GM23338 (cell line): Measurements from ENCODE around the gene BAD. TPM values are rescaled to one million over a fixed set of nuclear protein-coding genes. Genes with fewer than 3 reads are reported as not detected.

ENCODE experiments used
- ATAC-seq: fragments of 200-7000 bp; cut with Tn5 transposase; 3 replicates; pipeline ENCODE4 v1.9.1; 2020
- DNase-seq: peaks from one replicate; pipeline ENCODE4 v3.0.0-alpha.2; 2015; ENCODE audit warnings: low spot score
- H2AFZ ChIP-seq: fragments of 200-600 bp; sonication (generic); 2 replicates; pipeline ENCODE4 v1.8.0; 2016; ENCODE audit warnings: antibody characterized with exemption, mild to moderate bottlenecking, moderate library complexity
- H3F3A ChIP-seq: fragments of 200-600 bp; sonication (generic); replicated peaks from 2 replicates; pipeline ENCODE4 v1.8.0; 2017; ENCODE audit warnings: antibody characterized with exemption, mixed run types, low read depth
- H3K27ac ChIP-seq: fragments of 200-600 bp; sonication (generic); 2 replicates; pipeline ENCODE4 v1.6.1; 2016; ENCODE audit warnings: low read depth
- H3K27me3 ChIP-seq: fragments of 200-600 bp; sonication (generic); 2 replicates; pipeline ENCODE4 v1.8.0; 2016; ENCODE audit warnings: mild to moderate bottlenecking, mixed run types, moderate library complexity; ENCODE audit not compliant: insufficient read depth
- H3K36me3 ChIP-seq: fragments of 200-600 bp; sonication (generic); 2 replicates; pipeline ENCODE4 v1.8.0; 2016; ENCODE audit warnings: mild to moderate bottlenecking; ENCODE audit not compliant: insufficient read depth
- H3K4me1 ChIP-seq: fragments of 200-600 bp; sonication (generic); 2 replicates; pipeline ENCODE4 v1.8.0; 2016; ENCODE audit warnings: mild to moderate bottlenecking, moderate library complexity; ENCODE audit not compliant: insufficient read depth
- H3K4me2 ChIP-seq: fragments of 200-600 bp; sonication (generic); 2 replicates; pipeline ENCODE4 v1.7.1; 2017; ENCODE audit warnings: mixed run types
- H3K4me3 ChIP-seq: fragments of 200-600 bp; sonication (generic); 2 replicates; pipeline ENCODE4 v1.6.1; 2016; ENCODE audit warnings: mixed run types
- H3K79me2 ChIP-seq: fragments of 200-600 bp; sonication (generic); replicated peaks from 2 replicates; pipeline ENCODE4 v1.8.0; 2017; ENCODE audit warnings: mild to moderate bottlenecking; ENCODE audit not compliant: insufficient read depth
- H3K9me2 ChIP-seq: fragments of 200-600 bp; sonication (generic); 2 replicates; pipeline ENCODE4 v1.8.0; 2017; ENCODE audit not compliant: insufficient read depth
- H4K20me1 ChIP-seq: fragments of 200-600 bp; sonication (generic); replicated peaks from 2 replicates; pipeline ENCODE4 v1.8.0; 2017; ENCODE audit warnings: mild to moderate bottlenecking; ENCODE audit not compliant: insufficient read depth
- H3K27ac Mint-ChIP-seq: 2 replicates; pipeline ENCODE4 v1.8.0; 2020; ENCODE audit warnings: inconsistent platforms, mild to moderate bottlenecking, moderate library complexity, mixed read lengths
- H3K27me3 Mint-ChIP-seq: 3 replicates; pipeline ENCODE4 v1.8.0; 2022; ENCODE audit warnings: low read depth, mild to moderate bottlenecking, moderate library complexity, mixed read lengths, inconsistent platforms; ENCODE audit not compliant: insufficient read depth, poor library complexity
- H3K36me3 Mint-ChIP-seq: 3 replicates; pipeline ENCODE4 v1.8.0; 2021; ENCODE audit warnings: low read depth, mild to moderate bottlenecking, inconsistent platforms, moderate library complexity, mixed read lengths
- H3K4me1 Mint-ChIP-seq: 3 replicates; pipeline ENCODE4 v1.8.0; 2020; ENCODE audit warnings: mild to moderate bottlenecking, inconsistent platforms, mixed read lengths
- H3K4me3 Mint-ChIP-seq: 3 replicates; pipeline ENCODE4 v1.8.0; 2021; ENCODE audit warnings: moderate library complexity, mild to moderate bottlenecking, inconsistent platforms, mixed read lengths
- H3K9me3 Mint-ChIP-seq: 3 replicates; pipeline ENCODE4 v1.8.0; 2020; ENCODE audit warnings: moderate library complexity, mild to moderate bottlenecking, inconsistent platforms, mixed read lengths
- ETS1 ChIP-seq: IDR thresholded peaks from 2 replicates; pipeline ENCODE4 v1.6.1; 2016; ENCODE audit warnings: antibody characterized with exemption
- JUNB ChIP-seq: IDR thresholded peaks from one replicate; pipeline ENCODE4 v1.6.1; 2016; ENCODE audit warnings: antibody characterized with exemption; ENCODE audit not compliant: unreplicated experiment
- NANOG ChIP-seq: IDR thresholded peaks from 2 replicates; pipeline ENCODE4 v1.6.1; 2016; ENCODE audit warnings: antibody characterized with exemption, borderline replicate concordance
- POLR2AphosphoS5 ChIP-seq: IDR thresholded peaks from 2 replicates; pipeline ENCODE4 v1.6.1; 2016; ENCODE audit warnings: antibody characterized with exemption, low read depth
- REST ChIP-seq: IDR thresholded peaks from one replicate; pipeline ENCODE4 v1.6.1; 2018; ENCODE audit warnings: antibody characterized with exemption; ENCODE audit not compliant: unreplicated experiment
- polyA plus RNA-seq: library from polyadenylated mRNA; unstranded; fragments of >200 nt; fragmentation: Nextera tagmentation; extraction: Ambion mirVana; gene quantifications from 2 replicates; pipeline ENCODE4 v1.2.1, GENCODE V29; 2016
- total RNA-seq: library from RNA; depleted of rRNA; stranded (reverse); fragments of >200 nt; shearing (Covaris generic); gene quantifications from 2 replicates; pipeline ENCODE4 v1.2.3, GENCODE V29; 2014

BAD gene
- total and polyA plus RNA-seq, 2 experiments from 2014 or later, result 46.3 to 46.4 TPM

GRCh38 chr11:64244107-64244506 lies 40.4 kb downstream of the BAD start (continued):
- no peak for TF ChIP-seq REST

- no peaks in the 10 kb centered on the region; the same call in 1 of the 2 replicates for H4K20me1 ChIP-seq
- peak overlapping the region; percentile 19; the same call in 1 of the 2 replicates for H3K27ac ChIP-seq
- no peaks in the 10 kb centered on the region for H3K36me3 ChIP-seq
- ATAC-seq (no peak), DNase-seq (no peak)
- H3K27ac Mint-ChIP-seq, result peak overlapping the region; percentile 43; the same call in 1 of the 2 replicates
- TF ChIP-seq ETS1 (no peak), POLR2AphosphoS5 (0 out of 2 replicates have a peak, but pooled peaks have one; percentile 21)
- H3K4me3 ChIP-seq, result peak overlapping the region; percentile 97; the same call in 1 of the 2 replicates
- H3K36me3 Mint-ChIP-seq, result peaks cover 21% of the 10 kb centered on the region
- H3K4me1 Mint-ChIP-seq, result peaks cover 34% of the 10 kb centered on the region
- H3K79me2 ChIP-seq, result peaks cover 26% of the 10 kb centered on the region
- H3K27me3 ChIP-seq, result no peaks in the 10 kb centered on the region
- H3K9me3 Mint-ChIP-seq, result no peaks in the 10 kb centered on the region
- no peak overlapping the region for H3K4me2 ChIP-seq
- no peak overlapping the region for H2AFZ ChIP-seq
- H3F3A ChIP-seq, result peaks cover 35% of the 10 kb centered on the region
- peak overlapping the region; percentile 93 for H3K4me3 Mint-ChIP-seq
- peaks cover 33% of the 10 kb centered on the region for H3K27me3 Mint-ChIP-seq
- no peaks in the 10 kb centered on the region for H3K9me2 ChIP-seq
- peaks cover 24% of the 10 kb centered on the region for H3K4me1 ChIP-seq
These were observed 41.1 kb downstream of the BAD start for GRCh38 chr11:64243236-64243854.

GRCh38 chr11:64241491-64242374 lies 42.7 kb downstream of the BAD start:
- Histone ChIP-seq H3K4me1 (peaks cover 17% of the 10 kb centered on the region; the same call in 1 of the 2 replicates), H4K20me1 (no peaks in the 10 kb centered on the region; the same call in 1 of the 2 replicates), H3K79me2 (peaks cover 26% of the 10 kb centered on the region), H3K4me2 (peak overlapping the region; percentile 96), H2AFZ (no peak overlapping the region), H3K36me3 (no peaks in the 10 kb centered on the region), H3F3A (peaks cover 28% of the 10 kb centered on the region), H3K27me3 (no peaks in the 10 kb centered on the region), H3K4me3 (peak overlapping the region; percentile 97), H3K27ac (peak overlapping the region; percentile 86; the same call in 1 of the 2 replicates), H3K9me2 (no peaks in the 10 kb centered on the region)
- no peaks in the 10 kb centered on the region for H3K9me3 Mint-ChIP-seq
- peaks cover 28% of the 10 kb centered on the region for H3K27me3 Mint-ChIP-seq
- ATAC-seq, result peak; percentile 72
- H3K4me3 Mint-ChIP-seq, result peak overlapping the region; percentile 93
- peaks cover 27% of the 10 kb centered on the region for H3K4me1 Mint-ChIP-seq
- H3K36me3 Mint-ChIP-seq, result peaks cover 24% of the 10 kb centered on the region
- H3K27ac Mint-ChIP-seq, result peak overlapping the region; percentile 98
- DNase-seq, result peak; percentile 99
- no peak for TF ChIP-seq JUNB
- 0 out of 2 replicates have a peak, but pooled peaks have one; percentile 10 for TF ChIP-seq ETS1
- TF ChIP-seq NANOG, result no peak
